Aorta (tissue), 5 donors: Measurements from ENCODE around the gene ATXN1. TPM values are rescaled to one million over a fixed set of nuclear protein-coding genes. Genes with fewer than 3 reads are reported as not detected.
"Not testable (repeated sequence)": the region's sequence is repeated elsewhere in the genome, so short reads cannot be mapped to it uniquely, and the experiment has no call there.

Source experiments
- ATAC-seq: fragments of 200-7000 bp; cut with Tn5 transposase; one replicate; pipeline ENCODE4 v1.9.1; 2022; ENCODE audit warnings: moderate library complexity; ENCODE audit not compliant: low FRiP score
- DNase-seq, 2 donors: peaks; one replicate each; pipeline ENCODE4 v3.0.0-alpha.2; 2020
- H3K27ac ChIP-seq, 2 donors: one replicate each; pipeline ENCODE4 v1.5.1; 2013; ENCODE audit warnings: low read length in 2 of 2, mild to moderate bottlenecking in 2 of 2, moderate library complexity in 2 of 2, control low read depth in 1 of 2, inconsistent platforms in 1 of 2, low read depth in 1 of 2
- H3K27me3 ChIP-seq, 2 donors: one replicate each; pipeline ENCODE4 v1.6.1; 2013; ENCODE audit warnings: control low read depth in 1 of 2, low read length in 1 of 2, mild to moderate bottlenecking in 1 of 2, moderate library complexity in 1 of 2; ENCODE audit not compliant: insufficient read depth in 2 of 2, control insufficient read depth in 1 of 2
- H3K36me3 ChIP-seq, 2 donors: one replicate each; pipeline ENCODE4 v1.6.1; 2013; ENCODE audit warnings: control low read depth in 1 of 2, low read length in 1 of 2, mild to moderate bottlenecking in 1 of 2; ENCODE audit not compliant: insufficient read depth in 2 of 2, control insufficient read depth in 1 of 2
- H3K4me1 ChIP-seq, 2 donors: one replicate each; pipeline ENCODE4 v1.6.1; 2013; ENCODE audit warnings: low read length in 2 of 2, control low read depth in 1 of 2, mild to moderate bottlenecking in 1 of 2, moderate library complexity in 1 of 2; ENCODE audit not compliant: insufficient read depth in 2 of 2, control insufficient read depth in 1 of 2
- H3K4me3 ChIP-seq, 2 donors: one replicate each; pipeline ENCODE4 v1.5.1; 2013; ENCODE audit warnings: low read length in 2 of 2, control low read depth in 1 of 2, mild to moderate bottlenecking in 1 of 2
- H3K9me3 ChIP-seq: one replicate; pipeline ENCODE4 v1.6.1; 2013; ENCODE audit warnings: mild to moderate bottlenecking, low read length; ENCODE audit not compliant: control insufficient read depth
- WGBS, 2 donors: extraction: QIAGEN DNeasy Blood & Tissue Kit; methylation state at CpG; one replicate each; pipeline ENCODE4 v1.1.7; 2013; 5-methylcytosine and 5-hydroxymethylcytosine counted together
- intact Hi-C, 2 donors: fragments of 100-400 bp; cut with DNase I; formaldehyde crosslinking; loops; one replicate each; pipeline versions ENCODE4 v1.14.2 to v1.15.0; 2022
- polyA plus RNA-seq, 2 donors: library from polyadenylated mRNA; stranded (reverse); fragments of 200-250 nt; gene quantifications; one replicate each; pipeline ENCODE4 v1.2.3, GENCODE V29; 2013
- total RNA-seq, 2 donors: library from RNA; stranded (reverse); fragmentation: NEBNext Ultra II Directional; extraction: Animal tissue kit (Norgen Biotek cat#: 25700); gene quantifications; one replicate each; pipeline ENCODE4 v1.2.1, GENCODE V29; 2021
- donor health status: healthy with polysubstance abuse.
- donor health status: Bipolar disorder and iron deficiency.
- donor health status: DM: no; HTN: no; CAD: no.
- donor health status: DM: no; HTN: no; CAD: no.
- donor health status: DM: yes; HTN: yes; CAD: no.

The ATXN1 gene
- total and polyA plus RNA-seq, 4 donors = 11.5 to 85.5 (median 45.8) TPM

DNA sequence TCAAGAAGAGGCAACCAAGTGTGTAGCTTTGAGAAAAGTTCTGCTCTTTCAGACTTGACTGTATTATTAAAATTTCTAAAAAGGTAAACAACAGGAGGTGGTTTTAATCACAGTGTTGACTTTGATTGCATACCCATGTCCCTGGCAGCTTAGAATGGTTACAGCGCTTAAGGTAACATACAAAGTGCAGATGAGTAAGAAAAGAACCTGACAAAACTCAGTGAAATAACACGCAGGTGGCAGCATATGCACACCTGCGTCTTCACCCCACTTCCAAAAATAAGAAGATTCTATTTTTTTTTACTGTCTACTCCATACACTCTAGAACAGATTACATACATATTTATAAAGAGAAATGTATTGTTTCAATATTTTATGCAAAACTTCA is 289.4 kb downstream of the ATXN1 start:
- ATAC-seq (no peak), DNase-seq (no peak)
- intact Hi-C loops = no loop called here
- H3K27me3 ChIP-seq = no peaks in the 10 kb centered on the region
- H3K4me1 ChIP-seq = peaks cover 10 to 11% of the 10 kb centered on the region in 2 donors
- H3K36me3 ChIP-seq = peaks cover 0 to 2% of the 10 kb centered on the region in 2 donors
- H3K9me3 ChIP-seq = no peaks in the 10 kb centered on the region
- no peak overlapping the region for H3K27ac ChIP-seq
- no peak overlapping the region for H3K4me3 ChIP-seq
- WGBS, 2 donors = 81 to 86% methylated on average over 3 of the region's 3 CpGs

DNA sequence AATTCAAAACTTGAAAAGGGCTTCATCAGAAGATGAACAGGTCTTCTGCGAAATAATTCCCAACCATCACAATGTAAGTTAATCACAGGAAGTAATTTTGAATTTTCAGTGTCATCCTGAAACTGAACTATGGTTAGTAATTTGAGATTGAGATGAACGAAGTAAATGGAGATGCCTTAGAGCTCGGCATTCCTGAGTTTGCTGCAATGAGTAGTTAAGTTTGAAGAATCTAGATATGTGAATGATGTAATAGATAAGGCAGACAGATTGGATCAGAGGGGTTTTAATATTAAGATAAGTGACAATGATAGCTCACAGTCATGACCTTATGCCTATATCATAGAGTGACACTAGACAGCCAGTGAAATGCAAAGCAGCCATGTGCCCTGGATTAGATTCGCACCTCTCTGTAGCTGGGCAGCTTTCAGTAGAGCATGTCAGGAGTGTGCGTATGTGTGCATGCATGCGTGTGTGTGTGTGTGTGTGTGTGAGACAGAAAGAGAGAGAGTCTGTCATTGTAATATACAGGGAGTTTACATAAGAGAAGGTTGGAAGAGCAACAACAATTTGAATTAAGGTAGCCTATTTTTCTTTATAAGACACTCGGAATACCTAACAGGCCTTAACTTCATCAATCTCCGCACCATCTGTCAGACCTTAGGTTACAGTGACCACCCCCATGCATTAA is 289.9 kb downstream of the ATXN1 start:
- intact Hi-C loops = no loop called here
- H3K9me3 ChIP-seq = no peaks in the 10 kb centered on the region
- peaks cover 10 to 11% of the 10 kb centered on the region in 2 donors for H3K4me1 ChIP-seq
- DNase-seq (no peak), ATAC-seq (no peak)
- H3K4me3 ChIP-seq = no peak overlapping the region
- H3K27me3 ChIP-seq = no peaks in the 10 kb centered on the region
- H3K36me3 ChIP-seq = peaks cover 0 to 2% of the 10 kb centered on the region in 2 donors
- WGBS, 2 donors = 64 to 76% methylated on average over 8 of the region's 8 CpGs
- no peak overlapping the region for H3K27ac ChIP-seq

DNA sequence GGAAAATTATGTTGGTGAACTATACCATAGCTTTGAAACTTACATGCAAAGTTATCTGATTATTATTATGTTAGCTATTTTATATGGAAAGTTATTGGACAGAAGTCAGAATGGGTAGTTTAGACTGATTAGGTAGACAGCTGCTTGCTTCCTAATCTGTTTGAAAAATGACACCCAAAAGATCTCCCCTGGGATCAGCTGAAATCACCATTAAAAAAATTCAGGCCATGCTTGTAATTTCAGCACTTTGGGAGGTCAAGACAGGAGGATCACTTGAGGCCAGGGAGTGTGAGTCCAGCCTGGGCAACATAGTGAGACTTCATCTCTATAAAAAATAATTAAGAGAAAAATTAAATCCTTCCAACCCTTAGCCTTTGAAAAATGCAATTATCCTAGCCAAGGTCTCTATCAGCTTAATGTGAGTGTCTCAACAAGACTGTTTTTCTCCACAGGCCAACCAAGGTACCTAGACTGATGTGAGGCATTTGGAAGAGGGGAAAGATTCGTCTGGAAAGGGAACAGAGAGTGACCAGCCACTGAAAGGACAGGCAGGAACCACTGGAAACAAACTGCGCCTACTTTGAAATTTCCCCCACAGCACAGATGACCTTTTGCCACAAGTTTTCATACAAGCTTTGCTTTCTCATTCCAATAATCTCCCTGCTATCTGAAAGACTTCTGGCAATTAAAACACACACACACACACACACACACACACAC is 290.6 kb downstream of the ATXN1 start:
- peaks cover 0 to 2% of the 10 kb centered on the region in 2 donors for H3K36me3 ChIP-seq
- intact Hi-C loops = no loop called here
- H3K4me1 ChIP-seq = peaks cover 10 to 11% of the 10 kb centered on the region in 2 donors
- no peak overlapping the region for H3K4me3 ChIP-seq
- no peak overlapping the region for H3K27ac ChIP-seq
- ATAC-seq (no peak), DNase-seq (no peak)
- WGBS, 2 donors = 63 to 77% methylated on average over 2 of the region's 2 CpGs
- H3K27me3 ChIP-seq = no peaks in the 10 kb centered on the region
- no peaks in the 10 kb centered on the region for H3K9me3 ChIP-seq

GRCh38 chr6:16468991-16469615 is 292.2 kb downstream of the ATXN1 start:
- Histone ChIP-seq H3K27me3 (no peaks in the 10 kb centered on the region), H3K9me3 (no peaks in the 10 kb centered on the region), H3K4me1 (peaks cover 10 to 11% of the 10 kb centered on the region in 2 donors), H3K36me3 (peaks cover 0 to 2% of the 10 kb centered on the region in 2 donors), H3K27ac (no peak overlapping the region), H3K4me3 (no peak overlapping the region)
- DNase-seq = no peak
- intact Hi-C loops = no loop called here
- no peak for ATAC-seq
- WGBS, 2 donors = 18 to 24% methylated on average over 1 of the region's 1 CpG

GRCh38 chr6:16466800-16467553 is 294.3 kb downstream of the ATXN1 start:
- no peak overlapping the region for H3K4me3 ChIP-seq
- no peaks in the 10 kb centered on the region for H3K4me1 ChIP-seq
- no peaks in the 10 kb centered on the region for H3K9me3 ChIP-seq
- intact Hi-C loops = no loop called here
- no peaks in the 10 kb centered on the region for H3K36me3 ChIP-seq
- no peaks in the 10 kb centered on the region for H3K27me3 ChIP-seq
- ATAC-seq = no peak
- WGBS, 2 donors = 95% methylated on average over 13 of the region's 13 CpGs
- no peak overlapping the region for H3K27ac ChIP-seq
- no peak for DNase-seq

GRCh38 chr6:16464045-16464444 is 297.2 kb downstream of the ATXN1 start:
- intact Hi-C loops = no loop called here
- H3K9me3 ChIP-seq = no peaks in the 10 kb centered on the region
- H3K27me3 ChIP-seq = no peaks in the 10 kb centered on the region
- DNase-seq (no peak), ATAC-seq (no peak)
- WGBS, 2 donors = 93 to 96% methylated on average over 3 of the region's 3 CpGs
- H3K27ac ChIP-seq = no peak overlapping the region
- no peaks in the 10 kb centered on the region for H3K36me3 ChIP-seq
- H3K4me3 ChIP-seq = no peak overlapping the region
- H3K4me1 ChIP-seq = no peaks in the 10 kb centered on the region

- H3K9me3 ChIP-seq, H3K27me3 ChIP-seq, H3K36me3 ChIP-seq, DNase-seq, H3K27ac ChIP-seq, H3K4me3 ChIP-seq, ATAC-seq, H3K4me1 ChIP-seq, intact Hi-C loops: not testable (repeated sequence)
- 95% methylated on average over 4 of the region's 4 CpGs for WGBS, 2 donors
Measured at GRCh38 chr6:16463246-16463645, 298.0 kb downstream of the ATXN1 start.

DNA sequence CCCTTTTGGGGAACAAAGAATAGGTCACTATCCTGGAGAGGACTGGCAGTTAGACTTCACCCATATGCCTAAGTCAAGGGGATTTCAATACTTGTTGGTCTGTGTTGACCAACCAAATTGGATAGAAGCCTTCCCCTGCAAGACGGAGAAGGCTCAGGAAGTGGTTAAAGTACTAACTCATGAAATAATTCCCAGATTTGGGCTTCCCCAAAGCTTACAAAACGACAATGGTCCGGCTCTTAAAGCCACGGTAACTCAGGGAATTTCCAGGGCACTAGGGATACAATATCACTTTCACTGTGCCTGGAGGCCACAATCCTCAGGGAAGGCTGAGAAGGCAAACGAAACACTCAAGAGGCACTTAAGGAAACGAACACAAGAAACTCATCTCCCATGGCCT is 299.8 kb downstream of the ATXN1 start:
- Histone ChIP-seq H3K27ac (no peak overlapping the region), H3K4me1 (no peaks in the 10 kb centered on the region), H3K9me3 (no peaks in the 10 kb centered on the region), H3K36me3 (no peaks in the 10 kb centered on the region), H3K27me3 (no peaks in the 10 kb centered on the region), H3K4me3 (no peak overlapping the region)
- 75 to 79% methylated on average over 6 of the region's 6 CpGs for WGBS, 2 donors
- no peak for ATAC-seq
- intact Hi-C loops = no loop called here
- no peak for DNase-seq
